DND-41 (cell line): ENCODE measurements around the gene NDUFA7.

Experiments
- ATAC-seq: fragments of 200-7000 bp; cut with Tn5 transposase; 3 replicates; pipeline ENCODE4 v1.9.1; 2021; ENCODE audit warnings: low read depth; ENCODE audit not compliant: insufficient read depth
- DNase-seq: peaks from one replicate; pipeline ENCODE4 v3.0.0-alpha.2; 2020
- H2AFZ ChIP-seq: 2 replicates; pipeline ENCODE4 v1.6.0; 2012; ENCODE audit warnings: low read depth, low read length
- H3K27ac ChIP-seq: 2 replicates; pipeline ENCODE4 v1.5.1; 2012; ENCODE audit warnings: low read length, inconsistent platforms
- H3K27me3 ChIP-seq: fragments of 200-600 bp; sonication (generic); 2 replicates; pipeline ENCODE4 v1.6.0; 2012; ENCODE audit warnings: low read length, mild to moderate bottlenecking, inconsistent platforms; ENCODE audit not compliant: insufficient read depth, poor library complexity
- H3K36me3 ChIP-seq: 2 replicates; pipeline ENCODE4 v1.5.1; 2012; ENCODE audit warnings: low read length, inconsistent platforms; ENCODE audit not compliant: insufficient read depth
- H3K4me1 ChIP-seq: 2 replicates; pipeline ENCODE4 v1.5.1; 2012; ENCODE audit warnings: mild to moderate bottlenecking, low read length; ENCODE audit not compliant: insufficient read depth
- H3K4me2 ChIP-seq: 2 replicates; pipeline ENCODE4 v1.6.0; 2012; ENCODE audit warnings: mild to moderate bottlenecking, moderate library complexity, low read length, inconsistent platforms; ENCODE audit not compliant: insufficient read depth
- H3K4me3 ChIP-seq, 2 experiments: fragments of 200-600 bp in 1 of 2; shearing (Covaris generic) in 1 of 2; 2 replicates each; pipeline ENCODE4 v1.5.1; 2012 to 2016; ENCODE audit warnings: inconsistent platforms in 2 of 2, low read length in 2 of 2, mild to moderate bottlenecking in 2 of 2, low read depth in 1 of 2, moderate library complexity in 1 of 2
- H3K79me2 ChIP-seq: 2 replicates; pipeline ENCODE4 v1.6.0; 2012; ENCODE audit warnings: low read length, inconsistent platforms; ENCODE audit not compliant: insufficient read depth
- H3K9ac ChIP-seq: 2 replicates; pipeline ENCODE4 v1.6.0; 2012; ENCODE audit warnings: low read depth, mild to moderate bottlenecking, inconsistent platforms, low read length, moderate library complexity
- H3K9me3 ChIP-seq: 2 replicates; pipeline ENCODE4 v1.5.1; 2012; ENCODE audit warnings: low read length, moderate library complexity, mild to moderate bottlenecking, inconsistent platforms; ENCODE audit not compliant: insufficient read depth, severe bottlenecking
- H4K20me1 ChIP-seq: 2 replicates; pipeline ENCODE4 v1.6.0; 2012; ENCODE audit warnings: low read length; ENCODE audit not compliant: insufficient read depth
- CTCF ChIP-seq: IDR thresholded peaks from 2 replicates; pipeline ENCODE4 v1.5.1; 2012; ENCODE audit warnings: borderline replicate concordance, low read length, moderate library complexity, mild to moderate bottlenecking; ENCODE audit not compliant: poor library complexity, severe bottlenecking; ENCODE audit errors: extremely low read depth
- EZH2 ChIP-seq: IDR thresholded peaks from 3 replicates; pipeline ENCODE4 v1.6.1; 2012; ENCODE audit warnings: borderline replicate concordance, low read depth, mild to moderate bottlenecking, moderate library complexity, low read length, inconsistent platforms; ENCODE audit not compliant: severe bottlenecking

NDUFA7 gene

GRCh38 chr19:8336072-8336569 lies 14.9 kb upstream of the NDUFA7 start:
- ATAC-seq, result no peak

GRCh38 chr19:8335343-8336071 lies 14.3 kb upstream of the NDUFA7 start:
- no peak overlapping the region for H3K4me3 ChIP-seq
- no peak for ATAC-seq

More at GRCh38 chr19:8336072-8336569, 14.9 kb upstream of the NDUFA7 start:
- no peak overlapping the region for H3K4me3 ChIP-seq
- no peaks in the 10 kb centered on the region for H3K9me3 ChIP-seq
- no peaks in the 10 kb centered on the region for H3K79me2 ChIP-seq
- H3K27ac ChIP-seq, result no peak overlapping the region
- no peaks in the 10 kb centered on the region for H3K36me3 ChIP-seq
- no peaks in the 10 kb centered on the region for H3K4me1 ChIP-seq
- no peaks in the 10 kb centered on the region for H4K20me1 ChIP-seq
- H3K9ac ChIP-seq, result no peak overlapping the region
- no peaks in the 10 kb centered on the region for H3K27me3 ChIP-seq
- no peak overlapping the region for H3K4me2 ChIP-seq
- TF ChIP-seq CTCF, result no peak
- no peak for TF ChIP-seq EZH2
- no peak overlapping the region for H2AFZ ChIP-seq
- DNase-seq, result no peak

GRCh38 chr19:8334458-8335342 lies 13.5 kb upstream of the NDUFA7 start:
- Histone ChIP-seq H3K4me1 (no peaks in the 10 kb centered on the region), H3K4me2 (no peak overlapping the region), H3K79me2 (no peaks in the 10 kb centered on the region), H3K9me3 (no peaks in the 10 kb centered on the region), H3K27ac (no peak overlapping the region), H3K36me3 (no peaks in the 10 kb centered on the region), H3K9ac (no peak overlapping the region), H4K20me1 (no peaks in the 10 kb centered on the region), H2AFZ (no peak overlapping the region), H3K4me3 (no peak overlapping the region), H3K27me3 (no peaks in the 10 kb centered on the region)
- no peak for DNase-seq
- ATAC-seq, result no peak
- no peak for TF ChIP-seq CTCF
- no peak for TF ChIP-seq EZH2

More at GRCh38 chr19:8335343-8336071, 14.3 kb upstream of the NDUFA7 start:
- Histone ChIP-seq H3K9ac (no peak overlapping the region), H3K79me2 (no peaks in the 10 kb centered on the region), H3K36me3 (no peaks in the 10 kb centered on the region), H3K9me3 (no peaks in the 10 kb centered on the region), H4K20me1 (no peaks in the 10 kb centered on the region), H3K4me1 (no peaks in the 10 kb centered on the region), H3K27me3 (no peaks in the 10 kb centered on the region), H2AFZ (no peak overlapping the region), H3K4me2 (no peak overlapping the region), H3K27ac (no peak overlapping the region)
- TF ChIP-seq CTCF, result no peak
- TF ChIP-seq EZH2, result no peak
- DNase-seq, result no peak
